ENCODE measurements around the gene NDUFS8. TPM values are rescaled to one million over a fixed set of nuclear protein-coding genes. Genes with fewer than 3 reads are reported as not detected.
A peak's percentile ranks its signal among the peaks of the same experiment; 100 is the strongest.

NDUFS8 gene
- polyA plus RNA-seq, 3 donors = 62.9 to 141 (median 114) TPM

GRCh38 chr11:68076371-68077042, 46.0 kb downstream of the NDUFS8 start:
- intact Hi-C loops (cut with micrococcal nuclease) = no loop called here
- H3K4me2 ChIP-seq (replicated peaks; ENCODE audit: extremely low read depth, low read length, poor library complexity, severe bottlenecking) = no peak overlapping the region
- no peaks in the 10 kb centered on the region for H3K4me1 ChIP-seq (ENCODE audit: control insufficient read depth in 1 of 2, insufficient read depth in 2 of 2, low read length in 2 of 2)
- H2AFZ ChIP-seq (ENCODE audit: insufficient read depth, low read depth, low read length, poor library complexity, severe bottlenecking) = no peak overlapping the region
- no peak overlapping the region for H3K9ac ChIP-seq (ENCODE audit: insufficient read depth, low read length, poor library complexity, severe bottlenecking)
- H3K36me3 Mint-ChIP-seq = peaks cover 50 to 78% of the 10 kb centered on the region in 2 donors
- peaks cover 24 to 81% of the 10 kb centered on the region in 2 donors for H3K36me3 ChIP-seq (replicated peaks in 1 of 2; ENCODE audit: control insufficient read depth in 1 of 2, insufficient read depth in 2 of 2, low read length in 2 of 2)
- H3K9me3 ChIP-seq (replicated peaks in 1 of 2; ENCODE audit: control insufficient read depth in 1 of 2, insufficient read depth in 1 of 2, low read length in 2 of 2) = no peaks in the 10 kb centered on the region
- no peaks in the 10 kb centered on the region for H3K9me3 Mint-ChIP-seq
- no peaks in the 10 kb centered on the region for H3K79me2 ChIP-seq (ENCODE audit: insufficient read depth, low read length)
- no peaks in the 10 kb centered on the region for H3K27me3 ChIP-seq (ENCODE audit: control insufficient read depth in 2 of 2, insufficient read depth in 2 of 2, low read length in 2 of 2)
- no peaks in the 10 kb centered on the region for H4K20me1 ChIP-seq (ENCODE audit: insufficient read depth, low read length)
- H3K4me3 Mint-ChIP-seq = no peak overlapping the region
- H3K27me3 Mint-ChIP-seq (ENCODE audit: low read depth in 3 of 3) = no peaks in the 10 kb centered on the region
- 81% methylated on average over 7 of the region's 11 CpGs for WGBS (ENCODE audit: insufficient coverage)
- TF ChIP-seq CTCF (IDR thresholded peaks at IDR 0.05) = no peak
- H3K4me3 ChIP-seq (replicated peaks in 1 of 3; ENCODE audit: low read depth in 2 of 3, low read length in 3 of 3) = no peak overlapping the region
- H3K4me1 Mint-ChIP-seq = peaks cover 2% of the 10 kb centered on the region
- no peak for DNase-seq
- H3K27ac Mint-ChIP-seq = peak overlapping the region in 1 of 7 donors; percentile 58
- no peak overlapping the region for H3K27ac ChIP-seq (ENCODE audit: low read depth in 1 of 2, low read length in 2 of 2)

- Histone ChIP-seq H3K36me3 (replicated peaks in 1 of 2; ENCODE audit: control insufficient read depth in 1 of 2, insufficient read depth in 2 of 2, low read length in 2 of 2) (peaks cover 24 to 70% of the 10 kb centered on the region in 2 donors), H4K20me1 (ENCODE audit: insufficient read depth, low read length) (no peaks in the 10 kb centered on the region), H3K9me3 (replicated peaks in 1 of 2; ENCODE audit: control insufficient read depth in 1 of 2, insufficient read depth in 1 of 2, low read length in 2 of 2) (no peaks in the 10 kb centered on the region), H3K4me2 (replicated peaks; ENCODE audit: extremely low read depth, low read length, poor library complexity, severe bottlenecking) (no peak overlapping the region), H3K9ac (ENCODE audit: insufficient read depth, low read length, poor library complexity, severe bottlenecking) (no peak overlapping the region), H3K4me3 (replicated peaks in 1 of 3; ENCODE audit: low read depth in 2 of 3, low read length in 3 of 3) (no peak overlapping the region), H3K4me1 (ENCODE audit: control insufficient read depth in 1 of 2, insufficient read depth in 2 of 2, low read length in 2 of 2) (no peaks in the 10 kb centered on the region), H2AFZ (ENCODE audit: insufficient read depth, low read depth, low read length, poor library complexity, severe bottlenecking) (no peak overlapping the region), H3K79me2 (ENCODE audit: insufficient read depth, low read length) (no peaks in the 10 kb centered on the region), H3K27me3 (ENCODE audit: control insufficient read depth in 2 of 2, insufficient read depth in 2 of 2, low read length in 2 of 2) (no peaks in the 10 kb centered on the region), H3K27ac (ENCODE audit: low read depth in 1 of 2, low read length in 2 of 2) (no peak overlapping the region)
- peaks cover 48 to 74% of the 10 kb centered on the region in 2 donors for H3K36me3 Mint-ChIP-seq
- intact Hi-C loops (cut with micrococcal nuclease) = no loop called here
- no peak overlapping the region for H3K4me3 Mint-ChIP-seq
- 83% methylated on average over 4 of the region's 8 CpGs for WGBS (ENCODE audit: insufficient coverage)
- H3K9me3 Mint-ChIP-seq = no peaks in the 10 kb centered on the region
- TF ChIP-seq CTCF (IDR thresholded peaks at IDR 0.05) = no peak
- no peak overlapping the region for H3K27ac Mint-ChIP-seq
- H3K4me1 Mint-ChIP-seq = no peaks in the 10 kb centered on the region
- no peak for DNase-seq
- H3K27me3 Mint-ChIP-seq (ENCODE audit: low read depth in 3 of 3) = no peaks in the 10 kb centered on the region
These were observed 47.4 kb downstream of the NDUFS8 start for GRCh38 chr11:68077617-68078582.
